ENCODE measurements around the gene TRUB2. TPM values are rescaled to one million over a fixed set of nuclear protein-coding genes. Genes with fewer than 3 reads are reported as not detected.

TRUB2 gene
- total RNA-seq, 4 donors from 2014 or later, result 13.2 to 15.6 (median 15.3) TPM

GRCh38 chr9:128349125-128349524, 26.9 kb upstream of the TRUB2 start:
- H3K36me3 ChIP-seq, result peaks cover 35 to 98% (median 52%) of the 10 kb centered on the region in 3 donors
- 75 to 80% methylated on average over 2 of the region's 2 CpGs for WGBS, 2 donors
- intact Hi-C loops (cut with DNase I), result no loop called here
- no peak overlapping the region for H3K27ac ChIP-seq
- TF ChIP-seq, protein P1, sequence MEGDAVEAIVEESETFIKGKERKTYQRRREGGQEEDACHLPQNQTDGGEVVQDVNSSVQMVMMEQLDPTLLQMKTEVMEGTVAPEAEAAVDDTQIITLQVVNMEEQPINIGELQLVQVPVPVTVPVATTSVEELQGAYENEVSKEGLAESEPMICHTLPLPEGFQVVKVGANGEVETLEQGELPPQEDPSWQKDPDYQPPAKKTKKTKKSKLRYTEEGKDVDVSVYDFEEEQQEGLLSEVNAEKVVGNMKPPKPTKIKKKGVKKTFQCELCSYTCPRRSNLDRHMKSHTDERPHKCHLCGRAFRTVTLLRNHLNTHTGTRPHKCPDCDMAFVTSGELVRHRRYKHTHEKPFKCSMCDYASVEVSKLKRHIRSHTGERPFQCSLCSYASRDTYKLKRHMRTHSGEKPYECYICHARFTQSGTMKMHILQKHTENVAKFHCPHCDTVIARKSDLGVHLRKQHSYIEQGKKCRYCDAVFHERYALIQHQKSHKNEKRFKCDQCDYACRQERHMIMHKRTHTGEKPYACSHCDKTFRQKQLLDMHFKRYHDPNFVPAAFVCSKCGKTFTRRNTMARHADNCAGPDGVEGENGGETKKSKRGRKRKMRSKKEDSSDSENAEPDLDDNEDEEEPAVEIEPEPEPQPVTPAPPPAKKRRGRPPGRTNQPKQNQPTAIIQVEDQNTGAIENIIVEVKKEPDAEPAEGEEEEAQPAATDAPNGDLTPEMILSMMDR (IDR thresholded peaks at IDR 0.05), result no peak
- no peak for TF ChIP-seq POLR2A (IDR thresholded peaks at IDR 0.05)
- no peak for DNase-seq
- H3K4me1 ChIP-seq, result no peaks in the 10 kb centered on the region
- no peak overlapping the region for H3K4me3 ChIP-seq
- no peaks in the 10 kb centered on the region for H3K27me3 ChIP-seq
- H3K9me3 ChIP-seq, result no peaks in the 10 kb centered on the region

DNA sequence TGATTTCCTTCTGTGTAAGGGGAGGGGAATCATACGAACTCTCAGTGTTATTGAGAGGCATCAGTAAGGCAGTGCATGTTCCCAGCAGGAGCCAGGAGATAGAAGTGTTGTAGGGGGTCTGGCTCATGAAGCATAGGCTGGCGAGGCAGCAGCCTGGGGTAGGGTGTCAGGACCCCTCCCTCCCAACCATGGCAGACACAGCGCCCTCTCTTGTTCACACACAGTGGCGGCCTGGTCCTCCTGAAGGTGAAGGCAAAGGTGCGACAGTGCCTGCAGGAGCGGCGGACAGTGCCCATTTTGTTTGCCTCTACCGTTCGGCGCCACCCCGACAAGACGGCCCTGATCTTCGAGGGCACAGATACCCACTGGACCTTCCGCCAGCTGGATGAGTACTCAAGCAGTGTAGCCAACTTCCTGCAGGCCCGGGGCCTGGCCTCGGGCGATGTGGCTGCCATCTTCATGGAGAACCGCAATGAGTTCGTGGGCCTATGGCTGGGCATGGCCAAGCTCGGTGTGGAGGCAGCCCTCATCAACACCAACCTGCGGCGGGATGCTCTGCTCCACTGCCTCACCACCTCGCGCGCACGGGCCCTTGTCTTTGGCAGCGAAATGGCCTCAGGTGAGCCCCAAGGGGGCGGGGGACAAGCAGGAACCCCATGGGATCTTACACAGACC, 22.8 kb upstream of the TRUB2 start:
- H3K27ac ChIP-seq, result no peak overlapping the region
- no peaks in the 10 kb centered on the region for H3K9me3 ChIP-seq
- intact Hi-C loops (cut with DNase I), result loop anchor here (5.0 kb wide), 1 partner anchor 53 kb away; no protein-coding TSS in a partner anchor
- H3K36me3 ChIP-seq, result peaks cover 43 to 83% (median 49%) of the 10 kb centered on the region in 3 donors
- H3K4me1 ChIP-seq, result peaks cover 0 to 16% (median 5%) of the 10 kb centered on the region in 3 donors
- no peaks in the 10 kb centered on the region for H3K27me3 ChIP-seq
- DNase-seq, result no peak
- H3K4me3 ChIP-seq, result no peak overlapping the region
- 80 to 90% methylated on average over 2 to 9 of the region's 28 CpGs for WGBS, 2 donors
- TF ChIP-seq, protein P1 (IDR thresholded peaks at IDR 0.05), result no peak
- no peak for TF ChIP-seq POLR2A (IDR thresholded peaks at IDR 0.05)

- intact Hi-C loops (cut with DNase I), result loop anchor here (5.0 kb wide), 1 partner anchor 52 kb away; no protein-coding TSS in a partner anchor
- no peaks in the 10 kb centered on the region for H3K9me3 ChIP-seq
- no peak overlapping the region for H3K27ac ChIP-seq
- H3K36me3 ChIP-seq, result peaks cover 37 to 71% (median 45%) of the 10 kb centered on the region in 3 donors
- H3K4me1 ChIP-seq, result peaks cover 0 to 23% (median 11%) of the 10 kb centered on the region in 3 donors
- no peaks in the 10 kb centered on the region for H3K27me3 ChIP-seq
- DNase-seq, result no peak
- 94% methylated on average over 4 of the region's 4 CpGs for WGBS, 2 donors
- TF ChIP-seq POLR2A (IDR thresholded peaks at IDR 0.05), result no peak
- TF ChIP-seq, protein P1 (IDR thresholded peaks at IDR 0.05), result no peak
- H3K4me3 ChIP-seq, result no peak overlapping the region
These were observed 21.6 kb upstream of the TRUB2 start for GRCh38 chr9:128343855-128344254.

DNA sequence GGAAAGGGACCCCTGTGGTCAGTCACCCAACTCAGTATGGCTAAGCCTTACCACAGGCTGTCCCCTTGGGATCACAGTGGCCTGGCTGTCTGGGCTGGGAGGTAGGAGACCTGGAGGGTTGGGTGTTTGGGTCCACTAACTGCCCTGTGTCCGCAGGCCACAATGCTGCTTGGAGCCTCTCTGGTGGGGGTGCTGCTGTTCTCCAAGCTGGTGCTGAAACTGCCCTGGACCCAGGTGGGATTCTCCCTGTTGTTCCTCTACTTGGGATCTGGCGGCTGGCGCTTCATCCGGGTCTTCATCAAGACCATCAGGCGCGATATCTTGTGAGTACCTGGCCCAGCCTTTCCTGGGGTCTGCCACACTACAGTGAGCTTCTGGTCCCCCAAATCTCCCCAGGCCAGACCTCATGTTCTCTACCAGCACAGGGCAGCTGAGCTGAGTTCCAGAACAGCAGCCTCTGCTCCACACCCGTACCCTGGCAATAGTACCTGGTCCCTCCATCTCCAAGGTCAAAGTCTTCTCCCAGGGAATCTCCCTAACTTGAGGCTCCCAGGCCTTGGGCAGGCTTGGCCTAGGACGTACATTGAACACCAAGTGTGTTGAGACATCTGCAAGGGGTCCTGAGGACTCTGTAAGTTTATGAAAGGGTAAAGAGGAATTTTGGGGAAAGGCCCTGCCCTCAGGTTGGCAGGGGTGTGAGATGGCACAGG, 20.9 kb upstream of the TRUB2 start:
- Histone ChIP-seq H3K9me3 (no peaks in the 10 kb centered on the region), H3K4me3 (no peak overlapping the region), H3K4me1 (peaks cover 0 to 23% (median 11%) of the 10 kb centered on the region in 3 donors), H3K27me3 (no peaks in the 10 kb centered on the region), H3K36me3 (peaks cover 31 to 63% (median 38%) of the 10 kb centered on the region in 3 donors), H3K27ac (no peak overlapping the region)
- 64 to 90% methylated on average over 2 to 6 of the region's 8 CpGs for WGBS, 2 donors
- intact Hi-C loops (cut with DNase I), result loop anchor here (5.0 kb wide), 1 partner anchor 51 kb away; no protein-coding TSS in a partner anchor
- no peak for DNase-seq
- no peak for TF ChIP-seq POLR2A (IDR thresholded peaks at IDR 0.05)
- TF ChIP-seq, protein P1 (IDR thresholded peaks at IDR 0.05), result no peak

- peaks cover 0 to 23% (median 11%) of the 10 kb centered on the region in 3 donors for H3K4me1 ChIP-seq
- H3K27ac ChIP-seq, result peak overlapping the region; percentile 91 to 94 (median 93)
- no peaks in the 10 kb centered on the region for H3K9me3 ChIP-seq
- WGBS, 2 donors, result 24 to 30% methylated on average over 9 to 13 of the region's 13 CpGs
- H3K4me3 ChIP-seq, result peak overlapping the region; percentile 74 to 83 (median 78)
- peaks cover 25 to 47% (median 28%) of the 10 kb centered on the region in 3 donors for H3K36me3 ChIP-seq
- no peak for TF ChIP-seq POLR2A (IDR thresholded peaks at IDR 0.05)
- TF ChIP-seq, protein P1 (IDR thresholded peaks at IDR 0.05), result peak in 5 of 6 experiments; percentile 51 to 86 (median 70)
- DNase-seq, result no peak
- no peaks in the 10 kb centered on the region for H3K27me3 ChIP-seq
- intact Hi-C loops (cut with DNase I), result loop anchor here (5.0 kb wide), 1 partner anchor 49 kb away; no protein-coding TSS in a partner anchor
These were observed 19.2 kb upstream of the TRUB2 start for GRCh38 chr9:128341435-128341849.
